ENCODE measurements around the gene CLDN7.
A peak's percentile ranks its signal among the peaks of the same experiment; 100 is the strongest.

Gene CLDN7

GRCh38 chr17:7262192-7262934, at the start of gene CLDN7:
CLDN7 (minus strand) TSS chr17:7262478; CDS start chr17:7262043, 435 bp downstream.
- H3K9me3 Mint-ChIP-seq, result no peaks in the 10 kb centered on the region
- no peak for DNase-seq
- H3K36me3 Mint-ChIP-seq, result peaks cover 8 to 10% of the 10 kb centered on the region in 2 donors
- peaks cover 19 to 37% of the 10 kb centered on the region in 2 donors for H3K27me3 Mint-ChIP-seq
- peak within 1 kb of the TSS; percentile 76 for H3K27ac Mint-ChIP-seq
- ATAC-seq (replicated peaks), result no peak
- H3K4me1 Mint-ChIP-seq, result peaks cover 15 to 40% of the 10 kb centered on the region in 2 donors
- peak within 1 kb of the TSS; percentile 79 to 81 for H3K4me3 Mint-ChIP-seq

GRCh38 chr17:7311110-7311705, 48.9 kb upstream of the CLDN7 start:
- peak overlapping the region; percentile 87 to 90 for H3K4me3 Mint-ChIP-seq
- DNase-seq (no peak), ATAC-seq (replicated peaks) (no peak)
- no peaks in the 10 kb centered on the region for H3K27me3 Mint-ChIP-seq
- H3K4me1 Mint-ChIP-seq, result peaks cover 56 to 88% of the 10 kb centered on the region in 2 donors
- peak overlapping the region; percentile 99 for H3K27ac Mint-ChIP-seq
- H3K9me3 Mint-ChIP-seq, result no peaks in the 10 kb centered on the region
- peaks cover 60 to 79% of the 10 kb centered on the region in 2 donors for H3K36me3 Mint-ChIP-seq

- Mint-ChIP-seq H3K9me3 (no peaks in the 10 kb centered on the region), H3K36me3 (peaks cover 53 to 67% of the 10 kb centered on the region in 2 donors)
- ATAC-seq (replicated peaks), result no peak
These were observed 47.4 kb upstream of the CLDN7 start for GRCh38 chr17:7309628-7310027.

GRCh38 chr17:7308625-7309433, 46.6 kb upstream of the CLDN7 start:
- H3K4me3 Mint-ChIP-seq, result peak overlapping the region; percentile 87 to 90
- H3K27ac Mint-ChIP-seq, result peak overlapping the region; percentile 99
- H3K4me1 Mint-ChIP-seq, result peaks cover 44 to 64% of the 10 kb centered on the region in 2 donors
- H3K27me3 Mint-ChIP-seq, result no peaks in the 10 kb centered on the region
- DNase-seq, result peak; percentile 81
- H3K9me3 Mint-ChIP-seq, result no peaks in the 10 kb centered on the region
- peaks cover 50 to 59% of the 10 kb centered on the region in 2 donors for H3K36me3 Mint-ChIP-seq
- peak; percentile 26 to 28 for ATAC-seq (replicated peaks)

More at GRCh38 chr17:7309628-7310027, 47.4 kb upstream of the CLDN7 start:
- Mint-ChIP-seq H3K27ac (peak overlapping the region; percentile 99), H3K27me3 (no peaks in the 10 kb centered on the region), H3K4me3 (peak overlapping the region; percentile 87 to 90), H3K4me1 (peaks cover 51 to 72% of the 10 kb centered on the region in 2 donors)
- DNase-seq, result no peak

GRCh38 chr17:7307686-7308624, 45.7 kb upstream of the CLDN7 start:
- peak overlapping the region; percentile 87 to 90 for H3K4me3 Mint-ChIP-seq
- peaks cover 35 to 55% of the 10 kb centered on the region in 2 donors for H3K4me1 Mint-ChIP-seq
- H3K36me3 Mint-ChIP-seq, result peaks cover 46 to 50% of the 10 kb centered on the region in 2 donors
- H3K27ac Mint-ChIP-seq, result peak overlapping the region; percentile 99
- DNase-seq, result peak; percentile 50
- ATAC-seq (replicated peaks), result peak; percentile 24 to 27
- H3K9me3 Mint-ChIP-seq, result no peaks in the 10 kb centered on the region
- H3K27me3 Mint-ChIP-seq, result no peaks in the 10 kb centered on the region

GRCh38 chr17:7306911-7307685, 44.8 kb upstream of the CLDN7 start, which contains the start of gene EIF5A:
EIF5A (plus strand) TSS chr17:7307628; CDS start chr17:7309636, 2,008 bp downstream.
- Mint-ChIP-seq H3K9me3 (no peaks in the 10 kb centered on the region), H3K36me3 (peaks cover 37 to 42% of the 10 kb centered on the region in 2 donors), H3K27me3 (peaks cover under 1 to 1% of the 10 kb centered on the region in 2 donors), H3K4me1 (peaks cover 28 to 47% of the 10 kb centered on the region in 2 donors), H3K27ac (peak within 1 kb of the TSS; percentile 99), H3K4me3 (peak within 1 kb of the TSS; percentile 87 to 90)
- ATAC-seq (replicated peaks) (peak; percentile 75 to 82), DNase-seq (peak; percentile 98)

GRCh38 chr17:7304179-7304578, 41.9 kb upstream of the CLDN7 start:
- Mint-ChIP-seq H3K9me3 (no peaks in the 10 kb centered on the region), H3K4me1 (peaks cover 6 to 18% of the 10 kb centered on the region in 2 donors), H3K4me3 (no peak overlapping the region), H3K27ac (no peak overlapping the region), H3K36me3 (peaks cover 11 to 14% of the 10 kb centered on the region in 2 donors), H3K27me3 (peaks cover 10 to 18% of the 10 kb centered on the region in 2 donors)
- ATAC-seq (replicated peaks) (no peak), DNase-seq (no peak)

GRCh38 chr17:7296189-7296861, 34.0 kb upstream of the CLDN7 start:
- H3K27ac Mint-ChIP-seq, result peak overlapping the region; percentile 42
- DNase-seq (peak; percentile 67), ATAC-seq (replicated peaks) (peak; percentile 64 to 69)
- H3K9me3 Mint-ChIP-seq, result no peaks in the 10 kb centered on the region
- H3K4me1 Mint-ChIP-seq, result peaks cover 16 to 23% of the 10 kb centered on the region in 2 donors
- peaks cover 39 to 56% of the 10 kb centered on the region in 2 donors for H3K27me3 Mint-ChIP-seq
- H3K4me3 Mint-ChIP-seq, result peak overlapping the region; percentile 52 to 61
- H3K36me3 Mint-ChIP-seq, result no peaks in the 10 kb centered on the region

GRCh38 chr17:7295230-7296180, 33.2 kb upstream of the CLDN7 start:
- H3K36me3 Mint-ChIP-seq, result no peaks in the 10 kb centered on the region
- peaks cover 43 to 62% of the 10 kb centered on the region in 2 donors for H3K27me3 Mint-ChIP-seq
- ATAC-seq (replicated peaks) (peak in 1 of 2 donors; percentile 41), DNase-seq (no peak)
- peak overlapping the region; percentile 76 to 79 for H3K4me3 Mint-ChIP-seq
- H3K4me1 Mint-ChIP-seq, result peaks cover 16 to 23% of the 10 kb centered on the region in 2 donors
- no peaks in the 10 kb centered on the region for H3K9me3 Mint-ChIP-seq
- H3K27ac Mint-ChIP-seq, result peak overlapping the region; percentile 73

GRCh38 chr17:7294614-7295153, 32.4 kb upstream of the CLDN7 start, which contains the start of gene YBX2:
YBX2 (minus strand) TSS chr17:7294639; CDS start chr17:7294500, 139 bp downstream.
- Mint-ChIP-seq H3K36me3 (no peaks in the 10 kb centered on the region), H3K27me3 (peaks cover 43 to 61% of the 10 kb centered on the region in 2 donors), H3K4me1 (peaks cover 16 to 23% of the 10 kb centered on the region in 2 donors), H3K4me3 (peak within 1 kb of the TSS; percentile 76 to 79), H3K27ac (peak within 1 kb of the TSS; percentile 73), H3K9me3 (no peaks in the 10 kb centered on the region)
- DNase-seq (no peak), ATAC-seq (replicated peaks) (peak; percentile 60 to 67)

Measured in stimulated activated naive B cell treated with anti-CD40 and anti-IgM and Interleukin-4, amounts not matched to agents 10 μg/mL and 1 μg/mL and 100 μg/mL, for 72 hours (primary cell).